GM12878 (cell line): Measurements from ENCODE around the gene ANK3. TPM values are rescaled to one million over a fixed set of nuclear protein-coding genes. Genes with fewer than 3 reads are reported as not detected.

Source experiments
- ATAC-seq: fragments of 200-7000 bp; cut with Tn5 transposase; 3 replicates; pipeline ENCODE4 v1.9.1; 2020; ENCODE audit warnings: mild to moderate bottlenecking, moderate library complexity
- BruUV-seq: library from RNA; stranded (reverse); fragments of 400-500 nt; replicated peaks from 2 replicates; lab custom pipeline; 2021; lab: Mats Ljungman, UMichigan
- CTCF ChIA-PET: fragments of 300-600 bp; sonication (Branson Sonifier 250); formaldehyde crosslinking; extraction: SDS; loops from one replicate; lab custom pipeline; 2021; ENCODE audit warnings: inconsistent platforms; lab: Yijun Ruan, JAX
- POLR2A ChIA-PET: fragments of 350-600 bp; formaldehyde crosslinking; extraction: SDS; loops from one replicate; lab custom pipeline; 2021; ENCODE audit warnings: inconsistent platforms; lab: Charles Lee
- RAD21 ChIA-PET: fragments of 300-600 bp; sonication (Branson Sonifier 250); formaldehyde crosslinking; loops from one replicate; lab custom pipeline; 2023; ENCODE audit warnings: antibody characterized with exemption; ENCODE audit not compliant: unreplicated experiment; lab: Charles Lee
- SMC1A ChIA-PET: fragments of 300-600 bp; sonication (Branson Sonifier 250); formaldehyde crosslinking; loops from one replicate; lab custom pipeline; 2023; ENCODE audit not compliant: unreplicated experiment, uncharacterized antibody; lab: Charles Lee
- DNase-seq: peaks from one replicate; pipeline ENCODE4 v3.0.0-alpha.2; 2011; ENCODE audit warnings: low read depth, low spot score
- FAIRE-seq: peaks from 3 replicates; lab custom pipeline; 2011; peaks lifted over from hg19 to GRCh38; lab: Jason Lieb, UNC
- H2AFZ ChIP-seq: 2 replicates; pipeline ENCODE4 v1.6.0; 2011; ENCODE audit warnings: low read depth, low read length, control low read depth; ENCODE audit not compliant: control insufficient read depth
- H3K27ac ChIP-seq: 2 replicates; pipeline ENCODE4 v1.5.1; 2011; ENCODE audit warnings: control low read depth; ENCODE audit not compliant: control insufficient read depth, insufficient read depth
- H3K27me3 ChIP-seq, 2 experiments: replicated peaks in 1 of 2; 2 replicates each; pipeline versions ENCODE4 v1.6.0 to v1.6.1; 2011; ENCODE audit warnings: low read length in 1 of 2; ENCODE audit not compliant: control insufficient read depth in 2 of 2, insufficient read depth in 2 of 2
- H3K36me3 ChIP-seq, 2 experiments: 2 replicates each; pipeline ENCODE4 v1.5.1; 2011; ENCODE audit warnings: low read length in 1 of 2; ENCODE audit not compliant: control insufficient read depth in 2 of 2, insufficient read depth in 2 of 2
- H3K4me1 ChIP-seq: 2 replicates; pipeline ENCODE4 v1.6.1; 2011; ENCODE audit warnings: mild to moderate bottlenecking, low read length, moderate library complexity, mixed read lengths; ENCODE audit not compliant: control insufficient read depth, insufficient read depth
- H3K4me2 ChIP-seq: 2 replicates; pipeline ENCODE4 v1.6.0; 2011; ENCODE audit warnings: control low read depth; ENCODE audit not compliant: control insufficient read depth, insufficient read depth
- H3K4me3 ChIP-seq: fragments of 200-600 bp; sonication (generic); 2 replicates; pipeline ENCODE4 v1.5.1; 2016
- H3K79me2 ChIP-seq: 2 replicates; pipeline ENCODE4 v1.6.0; 2011; ENCODE audit warnings: low read length; ENCODE audit not compliant: control insufficient read depth, insufficient read depth
- H3K9ac ChIP-seq: 2 replicates; pipeline ENCODE4 v1.8.0; 2011; ENCODE audit warnings: low read length, control low read depth, mixed read lengths; ENCODE audit not compliant: control insufficient read depth, insufficient read depth
- H3K9me3 ChIP-seq: replicated peaks from 3 replicates; pipeline ENCODE4 v1.5.1; 2011; ENCODE audit warnings: mild to moderate bottlenecking, low read length; ENCODE audit not compliant: control insufficient read depth, insufficient read depth
- H4K20me1 ChIP-seq: 2 replicates; pipeline ENCODE4 v1.6.0; 2011; ENCODE audit not compliant: control insufficient read depth, insufficient read depth
- CREM ChIP-seq: IDR thresholded peaks from 2 replicates; pipeline ENCODE4 v1.6.1; 2014; ENCODE audit warnings: antibody characterized with exemption, low read depth
- EGR1 ChIP-seq, 2 experiments: IDR thresholded peaks; 1 replicate in 1 of 2; 2 replicates in 1 of 2; pipeline ENCODE4 v1.6.1; 2011 to 2012; ENCODE audit warnings: low read depth in 2 of 2, low read length in 2 of 2, borderline replicate concordance in 1 of 2, mild to moderate bottlenecking in 1 of 2, moderate library complexity in 1 of 2
- GATAD2B ChIP-seq: fragments of 450-650 bp; conservative IDR thresholded peaks from 2 replicates; pipeline ENCODE4 v1.6.1; 2017; ENCODE audit warnings: low read depth, mild to moderate bottlenecking, moderate library complexity
- IRF4 ChIP-seq: IDR thresholded peaks from 2 replicates; pipeline ENCODE4 v1.6.1; 2011; ENCODE audit warnings: low read depth, low read length
- JUNB ChIP-seq: IDR thresholded peaks from 2 replicates; pipeline ENCODE4 v1.6.1; 2016; ENCODE audit warnings: antibody characterized with exemption, mild to moderate bottlenecking
- MTA3 ChIP-seq: IDR thresholded peaks from 2 replicates; pipeline ENCODE4 v1.6.1; 2012; ENCODE audit warnings: low read length, inconsistent platforms, borderline replicate concordance
- NFYB ChIP-seq: IDR thresholded peaks from 2 replicates; pipeline ENCODE4 v1.6.1; 2011; ENCODE audit warnings: low read depth, mild to moderate bottlenecking, low read length, improper control_type of control experiment, moderate library complexity; ENCODE audit not compliant: insufficient read depth
- PAX5 ChIP-seq: IDR thresholded peaks from 2 replicates; pipeline ENCODE4 v1.6.1; 2011; ENCODE audit warnings: low read depth, low read length, borderline replicate concordance
- POLR2A ChIP-seq: IDR thresholded peaks from 2 replicates; pipeline ENCODE4 v1.6.1; 2011; ENCODE audit warnings: low read depth, mild to moderate bottlenecking, low read length
- RAD51 ChIP-seq: fragments of 450-650 bp; IDR thresholded peaks from 2 replicates; pipeline ENCODE4 v1.6.1; 2016; ENCODE audit warnings: moderate library complexity, mild to moderate bottlenecking, inconsistent platforms
- SMARCA5 ChIP-seq: fragments of 450-650 bp; IDR thresholded peaks from 2 replicates; pipeline ENCODE4 v1.6.1; 2017; ENCODE audit warnings: mild to moderate bottlenecking
- SRF ChIP-seq, 2 experiments: IDR thresholded peaks; 2 replicates each; pipeline ENCODE4 v1.6.1; 2011; ENCODE audit warnings: low read depth in 2 of 2, low read length in 2 of 2, mild to moderate bottlenecking in 1 of 2, moderate library complexity in 1 of 2
- ZNF24 ChIP-seq: fragments of 450-650 bp; IDR thresholded peaks from 2 replicates; pipeline ENCODE4 v1.6.1; 2017; ENCODE audit warnings: antibody characterized with exemption, mild to moderate bottlenecking
- WGBS: methylation state at CpG from one replicate; pipeline ENCODE4 v1.1.6; 2016; ENCODE audit warnings: low lambda C conversion rate; ENCODE audit not compliant: insufficient replicate concordance, insufficient coverage; ENCODE audit errors: missing lambda C conversion rate; 5-methylcytosine and 5-hydroxymethylcytosine counted together
- in situ Hi-C: fragments of 300-500 bp; cut with MboI; formaldehyde crosslinking; loops from 9 replicates; pipeline ENCODE4 v1.14.3; 2018; ENCODE audit warnings: mixed read lengths
- intact Hi-C: fragments of 100-400 bp; cut with micrococcal nuclease; formaldehyde crosslinking; loops from one replicate; pipeline ENCODE4 v1.14.2; 2022; ENCODE audit not compliant: unreplicated experiment
- polyA plus RNA-seq, 11 experiments: library from polyadenylated mRNA; depleted of rRNA in 4 of 11; unstranded in 6 of 11; stranded (reverse) in 5 of 11; fragments of >200 nt; fragmentation: Nextera tagmentation in 4 of 11; fragmentation: Illumina TruSeq in 1 of 11; extraction: Ambion mirVana in 4 of 11; extraction: Trizol in 1 of 11; gene quantifications; 1 replicate in 1 of 11; 2 replicates in 10 of 11; pipeline versions ENCODE4 v1.2.1 to v1.2.3, GENCODE V29; 2011 to 2016; ENCODE audit warnings: inconsistent platforms in 2 of 11, missing spikeins in 2 of 11, low read depth in 1 of 11
- total RNA-seq, 4 experiments: library from RNA; depleted of rRNA in 3 of 4; stranded (reverse); fragments of >200 nt in 3 of 4; fragmentation: Illumina TruSeq in 1 of 4; extraction: Trizol in 1 of 4; gene quantifications; 2 replicates each; pipeline versions ENCODE4 v1.2.1 to v1.2.3, GENCODE V29; 2013 to 2021
- TF ChIP-seq, protein P1 (sequence below): fragments of 450-650 bp; IDR thresholded peaks from 2 replicates; pipeline ENCODE4 v1.6.1; 2014; ENCODE audit warnings: mild to moderate bottlenecking
- TF ChIP-seq, protein P2 (sequence below): fragments of 450-650 bp; IDR thresholded peaks from 2 replicates; pipeline ENCODE4 v1.6.1; 2018; ENCODE audit warnings: mild to moderate bottlenecking, low read depth, moderate library complexity; ENCODE audit not compliant: partially characterized antibody
- TF ChIP-seq, protein P3 (sequence below): fragments of 450-650 bp; IDR thresholded peaks from 2 replicates; pipeline ENCODE4 v1.6.1; 2017; ENCODE audit warnings: borderline replicate concordance
- TF ChIP-seq, protein P4 (sequence below): IDR thresholded peaks from 2 replicates; pipeline ENCODE4 v1.6.1; 2012; ENCODE audit warnings: low read depth, low read length, improper control_type of control experiment

Gene ANK3
- total and polyA plus RNA-seq, 10 of the 15 experiments (the other 5 are each of a cell fraction or from before 2014, with no cell fraction given): 0.06 to 0.82 (median 0.20) TPM; not detected in 2

DNA sequence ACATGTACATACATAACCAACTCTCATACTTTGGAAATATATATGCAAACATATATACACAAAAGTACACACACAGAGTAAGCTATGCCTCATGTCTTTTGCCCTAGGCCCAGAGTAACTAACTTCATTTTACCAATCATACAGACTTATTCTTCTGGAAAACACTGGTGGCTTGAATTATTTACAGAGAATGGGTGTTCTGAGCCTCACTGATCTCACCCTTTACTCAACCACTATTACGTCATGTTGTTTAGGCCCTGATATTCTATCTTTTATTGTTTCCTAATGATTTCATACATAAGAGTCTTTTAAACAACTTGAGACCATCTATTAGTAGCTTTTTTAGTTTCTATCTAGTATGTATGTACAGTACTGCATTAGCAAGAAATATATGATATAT is 43.0 kb downstream of the ANK3 start (continued):
- TF ChIP-seq, protein P1, sequence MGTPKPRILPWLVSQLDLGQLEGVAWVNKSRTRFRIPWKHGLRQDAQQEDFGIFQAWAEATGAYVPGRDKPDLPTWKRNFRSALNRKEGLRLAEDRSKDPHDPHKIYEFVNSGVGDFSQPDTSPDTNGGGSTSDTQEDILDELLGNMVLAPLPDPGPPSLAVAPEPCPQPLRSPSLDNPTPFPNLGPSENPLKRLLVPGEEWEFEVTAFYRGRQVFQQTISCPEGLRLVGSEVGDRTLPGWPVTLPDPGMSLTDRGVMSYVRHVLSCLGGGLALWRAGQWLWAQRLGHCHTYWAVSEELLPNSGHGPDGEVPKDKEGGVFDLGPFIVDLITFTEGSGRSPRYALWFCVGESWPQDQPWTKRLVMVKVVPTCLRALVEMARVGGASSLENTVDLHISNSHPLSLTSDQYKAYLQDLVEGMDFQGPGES: no peak
- TF ChIP-seq ZNF24 (no peak), SRF (IDR thresholded peaks at IDR 0.05; ENCODE audit: low read depth in 2 of 2, low read length in 2 of 2) (no peak), MTA3 (no peak), POLR2A (no peak), RAD51 (no peak), PAX5 (no peak)
- TF ChIP-seq, protein P2, sequence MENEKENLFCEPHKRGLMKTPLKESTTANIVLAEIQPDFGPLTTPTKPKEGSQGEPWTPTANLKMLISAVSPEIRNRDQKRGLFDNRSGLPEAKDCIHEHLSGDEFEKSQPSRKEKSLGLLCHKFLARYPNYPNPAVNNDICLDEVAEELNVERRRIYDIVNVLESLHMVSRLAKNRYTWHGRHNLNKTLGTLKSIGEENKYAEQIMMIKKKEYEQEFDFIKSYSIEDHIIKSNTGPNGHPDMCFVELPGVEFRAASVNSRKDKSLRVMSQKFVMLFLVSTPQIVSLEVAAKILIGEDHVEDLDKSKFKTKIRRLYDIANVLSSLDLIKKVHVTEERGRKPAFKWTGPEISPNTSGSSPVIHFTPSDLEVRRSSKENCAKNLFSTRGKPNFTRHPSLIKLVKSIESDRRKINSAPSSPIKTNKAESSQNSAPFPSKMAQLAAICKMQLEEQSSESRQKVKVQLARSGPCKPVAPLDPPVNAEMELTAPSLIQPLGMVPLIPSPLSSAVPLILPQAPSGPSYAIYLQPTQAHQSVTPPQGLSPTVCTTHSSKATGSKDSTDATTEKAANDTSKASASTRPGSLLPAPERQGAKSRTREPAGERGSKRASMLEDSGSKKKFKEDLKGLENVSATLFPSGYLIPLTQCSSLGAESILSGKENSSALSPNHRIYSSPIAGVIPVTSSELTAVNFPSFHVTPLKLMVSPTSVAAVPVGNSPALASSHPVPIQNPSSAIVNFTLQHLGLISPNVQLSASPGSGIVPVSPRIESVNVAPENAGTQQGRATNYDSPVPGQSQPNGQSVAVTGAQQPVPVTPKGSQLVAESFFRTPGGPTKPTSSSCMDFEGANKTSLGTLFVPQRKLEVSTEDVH: no peak

DNA sequence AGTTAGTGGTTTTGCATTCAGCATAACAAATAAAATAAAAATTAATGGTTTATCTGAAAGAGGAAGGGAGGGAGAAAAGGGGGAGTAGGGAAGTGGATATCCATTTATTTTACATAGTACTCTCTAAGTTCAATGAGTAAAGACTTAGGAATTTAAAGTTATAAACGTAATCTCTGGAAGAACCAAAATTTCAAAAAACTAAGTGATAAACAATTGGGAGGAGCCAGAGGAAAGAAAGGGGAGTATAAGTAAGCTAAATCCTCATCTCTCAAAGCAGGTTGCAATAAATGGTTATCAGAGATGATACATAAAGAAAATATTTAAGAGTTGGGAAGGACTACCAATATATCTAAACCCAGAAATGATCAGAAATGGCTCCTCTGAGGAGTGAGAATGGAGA is 46.4 kb downstream of the ANK3 start:
- ATAC-seq (no peak), FAIRE-seq (no peak), DNase-seq (no peak)
- 40% methylated on average over 1 of the region's 1 CpG for WGBS
- no peaks in the 10 kb centered on the region for H4K20me1 ChIP-seq
- no peaks in the 10 kb centered on the region for H3K9me3 ChIP-seq
- no peak overlapping the region for H3K4me3 ChIP-seq
- no peak overlapping the region for H3K9ac ChIP-seq
- H3K4me2 ChIP-seq: no peak overlapping the region
- no peak overlapping the region for H2AFZ ChIP-seq
- CTCF ChIA-PET: interaction anchor here (1.2 kb wide), 1 partner anchor 8 kb away, joined by 4 read pairs; no protein-coding TSS in a partner anchor
- no peaks in the 10 kb centered on the region for H3K79me2 ChIP-seq
- SMC1A ChIA-PET: interaction anchor here (1.9 kb wide), 1 partner anchor 86 kb away, joined by 6 read pairs; no protein-coding TSS in a partner anchor
- POLR2A ChIA-PET: no interaction called here
- intact Hi-C loops: no loop called here
- in situ Hi-C loops: no loop called here
- H3K27me3 ChIP-seq: no peaks in the 10 kb centered on the region
- H3K27ac ChIP-seq: no peak overlapping the region
- RAD21 ChIA-PET: no interaction called here
- no peaks in the 10 kb centered on the region for H3K4me1 ChIP-seq
- BruUV-seq: no TSS peak
- no peaks in the 10 kb centered on the region for H3K36me3 ChIP-seq
- no peak for TF ChIP-seq EGR1 (IDR thresholded peaks at IDR 0.05; ENCODE audit: borderline replicate concordance in 1 of 2, low read depth in 2 of 2, low read length in 2 of 2)
- no peak for TF ChIP-seq CREM
- TF ChIP-seq IRF4: no peak
- TF ChIP-seq GATAD2B: no peak
- TF ChIP-seq, protein P3, sequence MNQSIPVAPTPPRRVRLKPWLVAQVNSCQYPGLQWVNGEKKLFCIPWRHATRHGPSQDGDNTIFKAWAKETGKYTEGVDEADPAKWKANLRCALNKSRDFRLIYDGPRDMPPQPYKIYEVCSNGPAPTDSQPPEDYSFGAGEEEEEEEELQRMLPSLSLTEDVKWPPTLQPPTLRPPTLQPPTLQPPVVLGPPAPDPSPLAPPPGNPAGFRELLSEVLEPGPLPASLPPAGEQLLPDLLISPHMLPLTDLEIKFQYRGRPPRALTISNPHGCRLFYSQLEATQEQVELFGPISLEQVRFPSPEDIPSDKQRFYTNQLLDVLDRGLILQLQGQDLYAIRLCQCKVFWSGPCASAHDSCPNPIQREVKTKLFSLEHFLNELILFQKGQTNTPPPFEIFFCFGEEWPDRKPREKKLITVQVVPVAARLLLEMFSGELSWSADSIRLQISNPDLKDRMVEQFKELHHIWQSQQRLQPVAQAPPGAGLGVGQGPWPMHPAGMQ: no peak
- no peak for TF ChIP-seq NFYB
- TF ChIP-seq, protein P4, sequence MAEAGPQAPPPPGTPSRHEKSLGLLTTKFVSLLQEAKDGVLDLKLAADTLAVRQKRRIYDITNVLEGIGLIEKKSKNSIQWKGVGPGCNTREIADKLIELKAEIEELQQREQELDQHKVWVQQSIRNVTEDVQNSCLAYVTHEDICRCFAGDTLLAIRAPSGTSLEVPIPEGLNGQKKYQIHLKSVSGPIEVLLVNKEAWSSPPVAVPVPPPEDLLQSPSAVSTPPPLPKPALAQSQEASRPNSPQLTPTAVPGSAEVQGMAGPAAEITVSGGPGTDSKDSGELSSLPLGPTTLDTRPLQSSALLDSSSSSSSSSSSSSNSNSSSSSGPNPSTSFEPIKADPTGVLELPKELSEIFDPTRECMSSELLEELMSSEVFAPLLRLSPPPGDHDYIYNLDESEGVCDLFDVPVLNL: no peak
- TF ChIP-seq SMARCA5: no peak
- no peak for TF ChIP-seq JUNB
